Measurements from ENCODE around the gene DENND1B.

DNA sequence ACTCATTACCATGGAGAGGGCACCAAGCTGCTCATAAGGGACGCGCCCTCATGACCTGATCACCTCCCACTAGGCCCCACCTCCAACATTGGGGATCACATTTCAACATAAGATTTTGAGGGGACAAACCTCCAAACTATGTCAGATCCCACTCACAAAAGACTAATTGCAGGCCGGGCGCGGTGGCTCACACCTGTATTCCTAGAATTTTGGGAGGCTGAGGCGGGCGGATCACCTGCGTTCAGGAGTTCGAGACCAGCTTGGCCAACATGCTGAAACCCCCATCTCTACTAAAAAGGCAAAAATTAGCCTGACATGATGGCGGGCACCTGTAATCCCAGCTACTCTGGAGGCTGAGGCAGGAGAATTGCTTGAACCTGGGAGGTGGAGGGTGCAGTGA is 278.6 kb downstream of the DENND1B start:
- TF ChIP-seq, protein P1, sequence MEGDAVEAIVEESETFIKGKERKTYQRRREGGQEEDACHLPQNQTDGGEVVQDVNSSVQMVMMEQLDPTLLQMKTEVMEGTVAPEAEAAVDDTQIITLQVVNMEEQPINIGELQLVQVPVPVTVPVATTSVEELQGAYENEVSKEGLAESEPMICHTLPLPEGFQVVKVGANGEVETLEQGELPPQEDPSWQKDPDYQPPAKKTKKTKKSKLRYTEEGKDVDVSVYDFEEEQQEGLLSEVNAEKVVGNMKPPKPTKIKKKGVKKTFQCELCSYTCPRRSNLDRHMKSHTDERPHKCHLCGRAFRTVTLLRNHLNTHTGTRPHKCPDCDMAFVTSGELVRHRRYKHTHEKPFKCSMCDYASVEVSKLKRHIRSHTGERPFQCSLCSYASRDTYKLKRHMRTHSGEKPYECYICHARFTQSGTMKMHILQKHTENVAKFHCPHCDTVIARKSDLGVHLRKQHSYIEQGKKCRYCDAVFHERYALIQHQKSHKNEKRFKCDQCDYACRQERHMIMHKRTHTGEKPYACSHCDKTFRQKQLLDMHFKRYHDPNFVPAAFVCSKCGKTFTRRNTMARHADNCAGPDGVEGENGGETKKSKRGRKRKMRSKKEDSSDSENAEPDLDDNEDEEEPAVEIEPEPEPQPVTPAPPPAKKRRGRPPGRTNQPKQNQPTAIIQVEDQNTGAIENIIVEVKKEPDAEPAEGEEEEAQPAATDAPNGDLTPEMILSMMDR (optimal IDR thresholded peaks at IDR 0.05 in 1 of 3, IDR thresholded peaks at IDR 0.05 in 1 of 3, conservative IDR thresholded peaks at IDR 0.05 in 1 of 3; ENCODE audit: extremely low read depth in 1 of 3, insufficient read depth in 2 of 3, low read length in 3 of 3), result no peak
- TF ChIP-seq EZH2 (IDR thresholded peaks at IDR 0.05; ENCODE audit: low read length), result no peak
